ENCODE data around the gene MYO3A.
"Not testable (repeated sequence)": the region's sequence is repeated elsewhere in the genome, so short reads cannot be mapped to it uniquely, and the experiment has no call there.

GRCh38 chr10:26097549-26097948 lies 163.5 kb downstream of the MYO3A start:
- TF ChIP-seq CTCF (IDR thresholded peaks at IDR 0.05); REST (IDR thresholded peaks at IDR 0.05; ENCODE audit: insufficient read depth in 1 of 2, low read depth in 2 of 2, low read length in 1 of 2); POLR2AphosphoS5 (IDR thresholded peaks at IDR 0.05; ENCODE audit: low read depth, low read length); TCF7L2 (IDR thresholded peaks at IDR 0.05; ENCODE audit: low read depth, low read length); SIN3A (IDR thresholded peaks at IDR 0.05; ENCODE audit: borderline replicate concordance, insufficient read depth, low read depth, low read length): not testable (repeated sequence)
